ENCODE data around the gene INPP5A.

Gene INPP5A

GRCh38 chr10:132640326-132641125, 102.9 kb downstream of the INPP5A start:
- no peak for ATAC-seq
- no peak for TF ChIP-seq TCF4 (CRISPR knock-in tag; IDR thresholded peaks at IDR 0.05; ENCODE audit: borderline replicate concordance)
- TF ChIP-seq BACH2 (CRISPR knock-in tag; IDR thresholded peaks at IDR 0.05; ENCODE audit: borderline replicate concordance), result no peak
- TF ChIP-seq TSHZ2 (CRISPR knock-in tag; IDR thresholded peaks at IDR 0.05), result no peak
- TF ChIP-seq CSDC2 (CRISPR knock-in tag; IDR thresholded peaks at IDR 0.05), result no peak
- TF ChIP-seq ISL1 (CRISPR knock-in tag; IDR thresholded peaks at IDR 0.05), result no peak
- TF ChIP-seq PATZ1 (CRISPR knock-in tag; IDR thresholded peaks at IDR 0.05; ENCODE audit: borderline replicate concordance), result no peak
- TF ChIP-seq ZNF565 (CRISPR knock-in tag; conservative IDR thresholded peaks at IDR 0.05; ENCODE audit: low read depth), result no peak
- TF ChIP-seq ZFP30 (CRISPR knock-in tag; IDR thresholded peaks at IDR 0.05), result no peak
- no peak for TF ChIP-seq ZNF70 (CRISPR knock-in tag; IDR thresholded peaks at IDR 0.05)

- ATAC-seq, result no peak
These were observed 103.8 kb downstream of the INPP5A start for GRCh38 chr10:132641401-132641800.

GRCh38 chr10:132641966-132642731, 104.6 kb downstream of the INPP5A start:
- TF ChIP-seq RARB (CRISPR knock-in tag; IDR thresholded peaks at IDR 0.05), result no peak
- TF ChIP-seq BACH2 (CRISPR knock-in tag; IDR thresholded peaks at IDR 0.05; ENCODE audit: borderline replicate concordance), result no peak
- no peak for TF ChIP-seq ZNF8 (CRISPR knock-in tag; IDR thresholded peaks at IDR 0.05)
- TF ChIP-seq ZNF70 (CRISPR knock-in tag; IDR thresholded peaks at IDR 0.05), result no peak

More at GRCh38 chr10:132641401-132641800, 103.8 kb downstream of the INPP5A start:
- TF ChIP-seq ARNTL (CRISPR knock-in tag; IDR thresholded peaks at IDR 0.05; ENCODE audit: borderline replicate concordance, low read depth) (no peak), ISL1 (CRISPR knock-in tag; IDR thresholded peaks at IDR 0.05) (no peak), ZFP3 (CRISPR knock-in tag; IDR thresholded peaks at IDR 0.05) (no peak), RARB (CRISPR knock-in tag; IDR thresholded peaks at IDR 0.05) (no peak), SNAI2 (CRISPR knock-in tag; IDR thresholded peaks at IDR 0.05) (no peak)

GRCh38 chr10:132642732-132643008, 105.1 kb downstream of the INPP5A start:
- TF ChIP-seq ZFP3 (CRISPR knock-in tag; IDR thresholded peaks at IDR 0.05) (no peak), ISL1 (CRISPR knock-in tag; IDR thresholded peaks at IDR 0.05) (no peak), SNAI2 (CRISPR knock-in tag; IDR thresholded peaks at IDR 0.05) (no peak), TSHZ2 (CRISPR knock-in tag; IDR thresholded peaks at IDR 0.05) (no peak), CSDC2 (CRISPR knock-in tag; IDR thresholded peaks at IDR 0.05) (no peak), TOX (CRISPR knock-in tag; IDR thresholded peaks at IDR 0.05; ENCODE audit: borderline replicate concordance) (no peak), ZNF70 (CRISPR knock-in tag; IDR thresholded peaks at IDR 0.05) (no peak), ZC3H10 (CRISPR knock-in tag; IDR thresholded peaks at IDR 0.05) (no peak)
- ATAC-seq, result no peak

More at GRCh38 chr10:132641966-132642731, 104.6 kb downstream of the INPP5A start:
- ATAC-seq, result no peak

Data from SK-N-SH treated with all-trans-retinoic acid at 6 μM for 48 hours (cell line).